ENCODE data around the gene PSMC5.
"Not testable (repeated sequence)": the region's sequence is repeated elsewhere in the genome, so short reads cannot be mapped to it uniquely, and the experiment has no call there.

The PSMC5 gene

GRCh38 chr17:63827002-63827800 is at the start of gene PSMC5, which contains the start of gene FTSJ3:
TSS of gene PSMC5 (plus strand) at chr17:63827431. CDS start at chr17:63827491, 60 bp downstream.
TSS of gene FTSJ3 (minus strand) at chr17:63827663. CDS start at chr17:63826902, 761 bp downstream.
- peak; percentile 96 for DNase-seq

- DNase-seq, result no peak
Measured at GRCh38 chr17:63780507-63780906, 46.7 kb upstream of the PSMC5 start.

GRCh38 chr17:63780928-63781327 is 46.3 kb upstream of the PSMC5 start:
- DNase-seq, result no peak

- no peak for DNase-seq
Measured at GRCh38 chr17:63783522-63783921, 43.7 kb upstream of the PSMC5 start.

- no peak for DNase-seq
Measured at GRCh38 chr17:63785556-63785955, 41.7 kb upstream of the PSMC5 start.

- DNase-seq, result no peak
Measured at GRCh38 chr17:63786117-63786516, 41.1 kb upstream of the PSMC5 start.

- DNase-seq, result no peak
Measured at GRCh38 chr17:63786971-63787711, 40.1 kb upstream of the PSMC5 start.

GRCh38 chr17:63790057-63790456 is 37.2 kb upstream of the PSMC5 start:
- no peak for DNase-seq

GRCh38 chr17:63792055-63792729 is 35.0 kb upstream of the PSMC5 start:
- DNase-seq, result no peak

GRCh38 chr17:63796375-63796774 is 30.9 kb upstream of the PSMC5 start:
- DNase-seq, result not testable (repeated sequence)

- DNase-seq, result no peak
Measured at GRCh38 chr17:63798572-63799106, 28.6 kb upstream of the PSMC5 start.

GRCh38 chr17:63800783-63801182 is 26.4 kb upstream of the PSMC5 start:
- no peak for DNase-seq

GRCh38 chr17:63804328-63804727 is 22.9 kb upstream of the PSMC5 start:
- no peak for DNase-seq

- DNase-seq, result no peak
Measured at GRCh38 chr17:63805591-63805990, 21.6 kb upstream of the PSMC5 start.

- DNase-seq, result no peak
Measured at GRCh38 chr17:63809970-63810369, 17.3 kb upstream of the PSMC5 start.

- DNase-seq, result no peak
Measured at GRCh38 chr17:63816123-63816522, 11.1 kb upstream of the PSMC5 start.

GRCh38 chr17:63816669-63817068 is 10.6 kb upstream of the PSMC5 start:
- DNase-seq, result no peak

- no peak for DNase-seq
Measured at GRCh38 chr17:63817736-63818385, 9.4 kb upstream of the PSMC5 start.

- no peak for DNase-seq
Measured at GRCh38 chr17:63819131-63819530, 8.1 kb upstream of the PSMC5 start.

GRCh38 chr17:63819585-63820537 is 7.4 kb upstream of the PSMC5 start:
- DNase-seq, result no peak

GRCh38 chr17:63820963-63821561 is 6.2 kb upstream of the PSMC5 start:
- DNase-seq, result no peak

Data from CD4-positive, alpha-beta T cell treated with Interleukin-15 for 1 hour (primary cell).